Activated T-cell treated with anti-CD3 and anti-CD28 coated beads, Interleukin-2, amount 50 U/mL, for 48 hours (primary cell): ENCODE results near the gene CPNE5.
A peak's percentile ranks its signal among the peaks of the same experiment; 100 is the strongest.

Experiments
- DNase-seq, 2 experiments: peaks; one replicate each; pipeline ENCODE4 v3.0.0-alpha.2; 2020

CPNE5 gene

DNA sequence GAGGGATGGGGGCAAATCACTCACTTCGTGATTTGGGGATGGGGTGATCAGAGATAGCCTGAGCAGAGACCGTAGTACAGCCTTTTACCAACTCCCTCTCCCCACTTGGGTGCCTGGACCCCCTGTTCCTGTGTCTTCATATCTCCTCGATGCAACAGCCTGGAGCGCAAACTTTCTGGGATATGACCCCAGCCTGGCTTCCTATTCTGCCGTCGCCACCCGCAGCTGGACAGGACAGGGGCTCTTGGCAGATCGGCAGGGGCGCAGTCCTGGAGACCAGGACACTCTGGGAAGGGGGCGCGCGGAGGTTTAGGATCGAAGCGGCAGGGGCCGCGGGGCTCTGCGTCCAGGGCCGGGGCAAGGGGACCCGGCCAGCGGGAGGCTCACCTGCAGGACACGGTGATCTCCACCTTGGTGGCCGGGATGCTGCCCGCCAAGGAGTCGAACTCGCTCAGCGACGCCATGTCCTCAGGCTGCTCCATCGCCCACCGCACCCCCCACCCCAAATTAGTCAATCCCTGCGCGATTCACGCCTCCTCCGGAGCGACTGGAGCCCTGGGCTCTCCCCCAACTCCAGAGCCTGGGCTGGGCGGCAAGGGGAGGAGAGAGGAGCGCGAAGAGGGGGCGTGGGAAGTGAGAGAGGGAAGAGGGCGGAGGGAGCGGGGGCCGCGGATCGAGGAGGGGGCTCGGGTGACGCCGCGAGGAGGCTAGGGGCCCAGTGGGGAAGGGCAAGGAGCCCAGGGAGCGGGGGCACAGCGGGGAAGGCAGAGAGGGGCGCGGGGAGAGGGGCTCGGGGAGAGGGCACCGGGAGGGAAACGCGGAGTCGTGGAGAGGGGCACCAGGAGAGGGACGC lies at the start of gene CPNE5:
CPNE5 (minus strand) TSS at position 549 of the 853 bp plus-strand sequence; CDS start at position 482, 67 bp downstream.
- no peak for DNase-seq

DNA sequence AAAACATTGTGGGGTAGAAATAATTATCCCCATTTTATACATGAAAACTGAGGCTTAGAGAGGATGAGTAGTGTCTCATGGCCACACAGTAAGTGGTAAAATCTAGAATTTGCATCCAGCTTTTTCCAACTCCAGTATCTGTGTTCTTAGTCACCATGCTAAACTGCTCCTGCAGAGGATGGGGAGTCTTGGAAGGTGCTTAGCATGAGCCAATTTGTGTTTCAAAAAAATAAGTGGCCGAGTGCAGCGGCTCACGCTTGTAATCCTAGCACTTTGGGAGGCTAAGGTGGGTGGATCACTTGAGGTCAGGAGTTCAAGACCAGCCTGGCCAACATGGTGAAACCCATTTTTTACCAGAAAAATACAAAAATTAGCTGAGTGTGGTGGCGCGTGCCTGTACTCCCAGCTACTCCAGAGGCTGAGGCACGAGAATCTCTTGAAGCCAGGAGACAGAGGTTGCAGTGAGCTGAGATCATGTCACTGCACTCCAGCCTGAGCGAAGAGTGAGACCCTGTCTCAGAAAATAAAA lies 48.9 kb upstream of the CPNE5 start:
- DNase-seq: no peak

DNA sequence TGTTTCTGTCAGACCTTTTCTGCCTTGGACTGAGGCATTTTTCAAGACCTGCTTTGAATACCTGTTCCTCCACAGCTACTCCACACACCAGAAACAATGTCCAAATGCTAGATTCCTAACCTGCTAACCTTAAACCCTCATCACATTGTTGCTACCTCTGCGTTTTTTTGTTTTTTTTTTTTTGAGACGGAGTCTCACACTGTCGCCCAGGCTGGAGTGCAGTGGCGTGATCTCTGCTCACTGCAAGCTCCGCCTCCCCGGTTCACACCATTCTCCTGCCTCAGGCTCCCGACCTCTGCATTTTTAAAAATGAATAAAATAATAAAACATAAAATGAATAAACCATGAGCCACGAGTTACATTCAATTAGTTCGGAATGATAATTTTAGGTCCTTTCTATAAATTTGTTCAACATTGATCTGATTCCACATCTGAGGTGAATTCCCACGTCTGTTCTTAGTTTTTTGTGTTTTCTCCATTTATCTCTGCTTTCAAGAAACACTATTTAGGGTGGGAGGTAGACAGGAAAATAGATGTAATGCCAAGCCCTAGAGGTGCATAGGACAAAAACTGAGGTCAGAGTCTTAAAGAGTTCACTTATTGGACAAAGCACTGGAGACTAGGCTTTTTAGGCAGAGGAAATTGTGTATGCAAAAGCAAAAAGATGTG lies 47.8 kb upstream of the CPNE5 start:
- DNase-seq: no peak

DNA sequence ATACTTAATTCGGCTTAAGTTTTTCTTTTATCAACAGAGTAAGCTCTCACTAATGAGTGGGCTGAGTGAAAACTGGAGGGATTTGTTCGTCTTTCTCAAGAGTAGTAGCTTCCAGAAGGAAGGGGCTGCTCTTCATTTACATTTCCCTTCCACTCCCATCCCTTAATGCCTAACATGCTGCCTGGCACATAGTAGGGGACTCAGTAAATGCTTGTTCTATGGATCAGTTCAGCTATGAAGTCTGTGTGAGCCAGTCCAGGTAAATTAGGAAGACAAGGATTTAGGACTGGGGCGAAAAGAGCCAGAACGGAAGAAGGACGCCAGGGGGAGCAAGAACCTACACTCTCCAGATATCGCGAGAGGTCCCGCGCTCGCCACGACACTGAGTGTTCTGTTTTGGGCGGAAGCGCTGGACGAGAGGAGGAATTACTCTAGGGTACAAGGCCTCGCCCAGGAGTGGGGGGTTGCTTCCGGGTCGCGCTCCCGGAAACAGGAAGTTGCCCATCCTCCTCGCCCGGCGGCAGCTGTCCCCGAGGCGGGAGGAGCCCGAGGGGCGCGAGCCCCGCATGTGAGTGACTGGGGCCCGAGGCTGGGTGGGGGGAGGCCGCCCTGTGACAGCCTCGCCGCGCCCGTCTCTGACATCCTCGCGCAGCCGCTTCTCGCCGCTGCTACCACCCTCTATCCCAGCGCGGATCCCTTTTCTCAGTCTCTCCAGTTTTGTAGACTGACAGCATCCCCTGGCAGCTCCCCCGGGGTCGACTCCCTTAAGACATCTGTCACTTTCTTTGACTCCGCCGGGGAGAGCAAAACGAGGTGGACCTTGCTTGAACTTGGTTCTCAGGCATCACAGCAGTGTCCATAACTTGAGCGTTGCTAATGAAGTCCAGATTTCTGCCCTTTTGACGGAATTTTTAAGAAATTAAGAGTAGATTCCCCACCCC lies 46.5 kb upstream of the CPNE5 start, which contains the start of gene C6orf89:
C6orf89 (plus strand) TSS at position 492 of the 941 bp plus-strand sequence. CDS start 13,493 bp downstream, outside the sequence.
- peak; percentile 96 to 97 for DNase-seq

DNA sequence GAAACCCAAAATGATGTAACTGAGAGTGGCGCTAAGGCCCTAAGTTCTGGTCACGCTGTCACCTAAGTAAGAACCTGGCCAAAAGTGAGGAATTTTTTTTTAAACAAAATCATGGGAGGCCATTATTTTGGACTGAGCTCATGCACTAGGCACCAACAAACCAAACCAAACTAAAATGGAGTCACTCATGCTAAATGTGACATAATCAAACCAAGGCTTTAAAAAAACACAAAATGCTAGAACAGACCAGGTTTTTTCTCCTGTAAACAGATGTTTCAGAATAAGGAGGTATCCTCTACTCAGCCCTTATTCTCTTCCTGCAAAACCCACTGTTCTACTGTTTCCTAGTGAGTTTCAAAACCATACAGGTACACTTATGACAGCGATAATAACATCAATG lies 45.4 kb upstream of the CPNE5 start:
- no peak for DNase-seq

- no peak for DNase-seq
Observed at GRCh38 chr6:36875250-36875633, 36.0 kb upstream of the CPNE5 start.

DNA sequence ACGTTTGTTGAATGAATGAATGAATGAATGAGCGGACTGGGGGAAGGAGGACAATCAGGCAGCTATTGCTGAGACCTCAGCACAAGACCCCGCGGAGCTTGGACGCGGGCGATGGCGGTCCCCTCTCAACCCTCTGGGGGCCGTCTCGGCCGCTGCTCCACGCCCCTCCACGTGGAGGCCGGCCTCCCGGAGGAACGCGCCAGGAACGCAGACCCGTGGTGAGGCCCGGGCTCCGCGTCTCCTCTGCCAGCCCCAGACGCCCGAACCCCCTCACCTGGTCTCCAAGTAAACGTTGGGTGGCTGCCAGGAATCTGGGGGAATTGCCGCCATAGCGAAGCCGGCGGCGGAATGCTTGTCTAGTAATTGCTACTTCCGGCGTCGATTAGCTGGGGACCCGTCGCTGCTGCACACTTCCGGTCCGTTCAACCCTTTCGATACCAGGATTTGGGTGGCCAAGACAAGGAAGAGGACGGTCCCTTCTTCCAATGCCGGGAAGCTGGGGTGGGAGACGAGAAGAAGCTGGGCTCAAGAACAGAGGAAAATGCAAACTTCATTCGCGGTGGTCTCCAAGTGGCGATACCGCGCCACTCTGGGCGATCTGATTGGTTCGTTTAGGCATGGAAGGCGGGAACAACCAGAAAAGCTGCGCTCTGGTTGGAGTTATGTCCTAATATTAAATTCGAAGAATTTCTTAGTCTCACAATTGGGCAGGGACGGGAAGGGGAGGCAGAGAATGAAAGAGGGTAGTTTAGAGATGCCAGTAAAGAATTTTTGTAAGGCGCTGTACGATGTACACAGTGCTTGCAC lies 35.4 kb upstream of the CPNE5 start, which contains the start of gene PPIL1:
PPIL1 (minus strand) TSS at position 361 of the 807 bp plus-strand sequence; CDS start at position 330, 31 bp downstream.
- peak; percentile 92 to 93 for DNase-seq

GRCh38 chr6:36873612-36874442 lies 34.6 kb upstream of the CPNE5 start:
- no peak for DNase-seq

DNA sequence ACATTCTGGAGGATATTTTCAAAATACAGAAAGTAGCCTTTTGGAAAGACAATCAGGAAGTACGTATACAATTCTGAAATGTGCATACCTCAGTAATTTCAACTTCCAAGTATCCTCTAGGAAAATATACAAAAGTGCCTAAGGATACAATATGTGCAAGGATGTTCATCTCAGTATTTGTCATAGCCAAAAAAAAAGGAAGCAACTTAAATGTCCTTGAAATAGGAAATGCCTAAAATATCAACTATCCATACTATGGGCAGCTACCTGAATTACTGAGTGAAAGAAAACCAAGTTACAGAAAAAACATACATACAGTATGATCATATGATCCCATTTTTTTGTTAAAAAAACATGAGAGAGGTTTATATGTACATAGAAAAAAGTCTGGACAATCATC lies 33.9 kb upstream of the CPNE5 start:
- no peak for DNase-seq

GRCh38 chr6:36871686-36872085 lies 32.4 kb upstream of the CPNE5 start:
- DNase-seq: no peak

GRCh38 chr6:36867471-36868224 lies 28.4 kb upstream of the CPNE5 start:
- DNase-seq: no peak

- no peak for DNase-seq
Observed at GRCh38 chr6:36865835-36866234, 26.6 kb upstream of the CPNE5 start.

DNA sequence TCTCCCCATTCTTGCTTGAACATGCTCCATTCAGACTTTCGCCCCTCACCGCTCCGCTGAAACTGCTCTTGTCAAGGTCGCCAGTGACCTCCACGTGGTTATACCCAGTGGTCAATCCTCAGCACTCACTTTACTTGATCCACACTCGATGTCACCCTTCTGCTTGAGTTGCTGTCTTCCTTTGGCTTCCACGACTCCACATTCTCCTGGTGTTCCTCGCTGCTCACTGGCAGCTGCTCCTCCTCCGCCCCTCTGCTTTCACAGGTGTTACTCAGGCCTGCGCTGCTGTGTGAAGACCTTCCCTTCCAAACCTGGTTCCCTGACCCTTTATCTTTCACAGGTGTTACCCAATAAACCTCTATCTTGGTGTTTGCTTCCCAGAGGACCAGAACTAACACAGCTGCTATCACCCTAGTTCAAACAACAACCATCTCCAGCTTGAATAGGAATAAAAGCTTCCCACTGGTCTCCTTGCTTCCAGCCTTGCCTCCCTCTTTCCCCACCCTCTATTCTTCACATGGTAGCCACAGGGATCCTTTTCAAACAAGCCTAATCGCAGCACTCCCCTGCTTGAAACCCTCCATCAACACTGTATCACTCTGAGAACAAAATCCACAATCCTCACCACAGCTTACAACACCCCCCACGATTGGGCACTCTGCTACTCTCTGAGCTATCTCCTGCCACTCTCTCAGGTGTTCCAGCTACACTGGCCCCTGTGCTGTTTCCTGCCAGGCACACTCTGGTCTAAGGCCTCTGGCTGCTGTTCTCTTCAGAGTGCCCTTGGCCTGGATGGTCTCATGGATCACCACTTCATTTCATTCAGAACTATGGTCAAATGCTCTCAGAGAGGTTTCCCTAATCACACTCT lies 24.7 kb upstream of the CPNE5 start:
- peak in 1 of 2 experiments; percentile 4 for DNase-seq

DNA sequence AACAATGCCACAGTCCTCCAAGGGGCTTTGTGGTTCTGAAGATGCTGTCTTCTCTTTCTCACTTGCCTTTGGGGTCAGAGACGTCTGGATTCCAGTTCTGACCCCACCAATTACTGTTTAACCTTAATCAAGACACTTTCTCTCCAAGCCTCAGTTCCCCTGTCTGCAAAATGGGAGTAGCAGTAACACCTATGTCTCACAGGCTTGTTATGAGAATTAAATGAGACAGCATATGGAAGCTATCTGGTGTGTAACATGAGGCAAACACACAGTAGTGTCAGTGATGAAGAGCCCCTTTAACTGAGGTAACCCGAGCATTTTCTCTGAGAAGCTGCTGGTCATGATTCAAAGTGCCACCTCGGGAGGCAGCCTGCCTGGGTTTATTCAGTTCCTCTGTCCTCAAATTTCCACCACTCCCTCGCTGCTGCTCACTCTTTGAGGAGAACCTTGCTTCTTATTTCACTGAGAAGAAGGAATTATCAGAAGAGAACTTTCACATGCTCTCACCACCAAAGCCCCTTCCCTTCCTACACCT lies 23.7 kb upstream of the CPNE5 start:
- DNase-seq: no peak

DNA sequence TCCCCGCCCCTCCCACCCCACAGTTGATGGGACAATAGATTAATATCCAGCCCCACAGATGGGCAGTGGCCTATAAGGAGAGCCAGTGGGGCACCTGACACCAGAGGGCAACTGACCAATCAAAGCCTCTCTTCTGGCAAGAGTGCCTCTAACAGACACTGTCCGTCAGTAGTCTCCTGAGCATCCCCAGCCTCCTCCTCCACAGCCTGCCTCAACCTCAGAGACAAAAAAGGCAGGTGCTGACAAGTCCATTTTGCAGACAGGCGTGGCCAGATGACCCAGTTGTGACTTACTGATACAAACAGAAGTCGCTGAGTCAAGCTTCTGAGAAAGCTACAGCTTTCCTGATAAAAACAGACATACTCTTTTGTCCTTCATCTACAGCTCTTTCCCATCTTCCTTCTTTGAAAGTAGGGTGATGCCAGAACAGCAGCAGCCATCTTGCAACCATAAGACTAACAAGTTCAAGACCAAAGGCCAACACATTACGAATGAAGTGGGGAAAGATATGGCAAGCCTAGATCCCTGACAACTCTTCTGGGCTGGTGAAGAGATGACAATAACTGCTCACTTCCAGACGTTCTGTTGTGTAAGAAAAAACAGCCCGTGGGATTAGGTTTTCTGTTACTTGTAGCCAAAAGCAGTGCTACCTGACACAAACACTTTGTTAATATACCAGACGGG lies 23.1 kb upstream of the CPNE5 start:
- peak in 1 of 2 experiments; percentile 18 for DNase-seq

GRCh38 chr6:36860126-36860525 lies 20.9 kb upstream of the CPNE5 start:
- peak in 1 of 2 experiments; percentile 11 for DNase-seq

- DNase-seq: peak in 1 of 2 experiments; percentile 9
Observed at GRCh38 chr6:36858407-36858981, 19.2 kb upstream of the CPNE5 start.

DNA sequence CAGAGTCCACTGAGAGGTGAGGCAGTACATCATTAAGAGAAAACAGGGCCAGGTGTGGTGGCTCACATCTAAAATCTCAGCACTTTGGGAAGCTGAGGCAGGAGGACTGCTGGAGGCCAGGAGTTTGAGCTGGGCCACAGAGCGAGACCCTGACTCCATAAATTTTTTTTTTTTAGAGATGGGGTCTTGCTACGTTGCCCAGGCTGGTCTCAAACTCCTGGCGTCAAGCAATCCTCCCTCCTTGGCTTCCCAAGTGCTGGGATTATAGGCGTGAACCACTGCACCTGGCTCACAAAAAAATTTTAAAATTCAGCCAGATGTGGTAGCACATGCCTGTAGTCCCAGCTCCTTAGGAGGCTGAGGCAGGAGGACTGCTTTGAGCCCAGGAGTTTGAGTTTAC lies 18.1 kb upstream of the CPNE5 start:
- no peak for DNase-seq
